Stimulated activated CD8-positive, alpha-beta memory T cell treated with anti-CD3 and anti-CD28 coated beads, Interleukin-7, amount 100 ng/mL, for 4 hours (primary cell): ENCODE measurements around the gene PEX14.
"Not testable (repeated sequence)": the region's sequence is repeated elsewhere in the genome, so short reads cannot be mapped to it uniquely, and the experiment has no call there.

Experiments used
- DNase-seq, 2 donors: peaks; one replicate each; pipeline ENCODE4 v3.0.0-alpha.2; 2020; ENCODE audit warnings: low read depth in 2 of 2

PEX14 gene

GRCh38 chr1:10450156-10450814 lies 24.5 kb upstream of the PEX14 start:
- DNase-seq: no peak

DNA sequence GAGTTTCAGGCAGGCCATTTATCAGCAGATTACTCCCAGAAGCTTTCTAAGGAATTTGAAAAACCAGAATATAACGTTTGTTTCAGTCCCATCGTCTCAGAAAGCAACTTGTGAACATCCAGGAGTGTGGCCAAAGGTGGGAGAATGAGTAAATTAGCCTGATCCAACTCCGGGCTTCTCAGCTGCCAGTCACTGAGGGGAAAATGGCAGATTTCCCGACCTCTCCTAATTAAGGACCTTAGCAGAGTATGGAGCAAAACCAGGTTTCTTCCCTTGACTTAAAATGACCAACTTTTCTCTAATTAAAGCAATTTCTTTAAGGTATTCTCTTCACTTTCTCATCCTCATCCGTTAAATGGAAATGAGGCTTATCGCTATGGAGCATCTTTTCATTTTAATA lies 23.9 kb upstream of the PEX14 start:
- no peak for DNase-seq

DNA sequence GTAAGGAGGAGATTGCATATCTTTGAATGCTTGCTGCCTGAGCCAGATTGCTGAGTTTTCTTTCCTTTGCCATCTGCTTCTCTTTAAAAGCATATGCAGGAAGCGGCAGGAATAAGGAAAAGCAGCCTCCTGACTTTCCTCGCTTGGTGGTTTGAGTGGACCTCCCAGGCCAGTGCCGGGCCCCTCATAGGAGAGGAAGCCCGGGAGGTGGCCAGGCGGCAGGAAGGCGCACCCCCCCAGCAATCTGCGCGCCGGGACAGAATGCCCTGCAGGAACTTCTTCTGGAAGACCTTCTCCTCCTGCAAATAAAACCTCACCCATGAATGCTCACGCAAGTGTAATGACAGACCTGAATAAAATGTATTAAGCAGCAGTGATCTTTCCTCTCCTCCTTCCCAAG lies 23.5 kb upstream of the PEX14 start:
- DNase-seq: no peak

GRCh38 chr1:10456048-10456447 lies 18.7 kb upstream of the PEX14 start:
- DNase-seq: no peak

GRCh38 chr1:10456661-10457060 lies 18.1 kb upstream of the PEX14 start:
- no peak for DNase-seq

DNA sequence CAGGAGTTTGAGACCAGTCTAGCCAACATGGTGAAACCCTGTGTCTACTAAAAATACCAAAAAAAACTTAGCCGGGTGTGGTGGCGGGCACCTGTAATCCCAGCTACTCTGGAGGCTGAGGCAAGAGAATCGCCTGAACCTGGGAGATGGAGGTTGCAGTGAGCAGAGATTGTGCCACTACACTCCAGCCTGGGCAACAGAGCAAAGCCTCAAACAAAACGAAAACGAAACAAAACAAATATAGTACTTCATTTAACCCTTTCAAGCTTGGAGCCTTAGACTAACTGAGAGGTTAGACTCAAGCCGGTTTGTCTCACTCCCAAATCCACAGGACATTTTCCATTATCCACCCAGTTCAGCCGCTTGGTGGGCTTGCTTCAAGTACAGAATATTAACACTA lies 17.3 kb upstream of the PEX14 start:
- DNase-seq: not testable (repeated sequence)

DNA sequence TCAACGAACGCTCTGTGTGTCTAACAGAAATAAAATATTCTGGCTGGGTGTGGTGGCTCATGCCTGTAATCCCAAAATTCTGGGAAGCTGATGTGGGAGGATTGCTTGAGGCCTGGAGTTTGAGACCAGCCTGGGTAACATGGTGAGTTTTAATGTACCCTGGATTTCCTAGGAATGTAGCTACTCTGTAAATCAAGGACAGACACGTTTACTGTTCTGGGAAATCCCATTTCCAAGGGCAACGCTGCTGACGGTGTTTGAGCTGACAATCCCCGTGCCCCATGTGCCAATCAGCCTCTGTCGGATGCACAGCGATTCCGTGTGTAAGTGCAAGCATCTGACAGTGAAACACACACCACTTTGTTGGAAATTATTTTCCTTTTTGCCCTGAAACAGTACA lies 16.9 kb upstream of the PEX14 start:
- no peak for DNase-seq

DNA sequence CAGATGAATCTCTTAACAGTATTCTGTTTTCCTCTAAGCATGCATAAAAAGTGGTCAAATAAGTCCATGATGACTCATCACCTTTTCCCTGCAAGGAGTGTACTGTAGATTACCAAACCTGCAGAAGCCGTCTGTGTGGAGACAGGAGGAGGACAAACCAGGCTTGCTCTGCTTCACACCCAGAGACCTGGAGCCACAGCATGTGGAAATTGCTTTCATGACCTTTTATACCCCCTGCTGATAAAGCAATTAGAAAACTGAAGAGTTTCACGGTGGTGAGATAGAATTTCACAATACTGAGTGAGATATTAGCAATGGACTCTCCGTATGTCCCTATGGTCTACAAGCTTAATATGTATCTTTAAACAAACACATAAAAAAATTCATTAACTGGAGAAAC lies 15.6 kb upstream of the PEX14 start:
- no peak for DNase-seq

GRCh38 chr1:10467078-10467477 lies 7.7 kb upstream of the PEX14 start:
- no peak for DNase-seq

DNA sequence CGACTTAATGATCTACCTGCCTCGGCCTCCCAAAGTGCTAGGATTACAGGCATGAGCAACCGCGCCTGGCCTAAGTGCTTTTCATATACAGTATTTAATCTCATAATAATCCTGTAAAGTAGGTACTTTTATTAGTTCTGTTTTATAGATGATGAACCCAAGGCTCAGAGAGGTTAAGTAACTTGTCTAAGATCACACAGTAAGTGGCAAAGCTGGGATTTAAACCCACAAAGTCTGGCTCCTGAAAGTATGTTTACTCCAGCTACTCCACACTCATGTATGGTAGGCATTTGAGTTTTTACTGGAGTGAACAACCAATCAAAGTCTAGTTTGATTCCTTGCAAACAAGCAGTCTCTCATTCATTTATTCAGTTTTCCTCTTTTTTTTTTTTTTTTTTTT lies 4.7 kb upstream of the PEX14 start:
- DNase-seq: no peak

DNA sequence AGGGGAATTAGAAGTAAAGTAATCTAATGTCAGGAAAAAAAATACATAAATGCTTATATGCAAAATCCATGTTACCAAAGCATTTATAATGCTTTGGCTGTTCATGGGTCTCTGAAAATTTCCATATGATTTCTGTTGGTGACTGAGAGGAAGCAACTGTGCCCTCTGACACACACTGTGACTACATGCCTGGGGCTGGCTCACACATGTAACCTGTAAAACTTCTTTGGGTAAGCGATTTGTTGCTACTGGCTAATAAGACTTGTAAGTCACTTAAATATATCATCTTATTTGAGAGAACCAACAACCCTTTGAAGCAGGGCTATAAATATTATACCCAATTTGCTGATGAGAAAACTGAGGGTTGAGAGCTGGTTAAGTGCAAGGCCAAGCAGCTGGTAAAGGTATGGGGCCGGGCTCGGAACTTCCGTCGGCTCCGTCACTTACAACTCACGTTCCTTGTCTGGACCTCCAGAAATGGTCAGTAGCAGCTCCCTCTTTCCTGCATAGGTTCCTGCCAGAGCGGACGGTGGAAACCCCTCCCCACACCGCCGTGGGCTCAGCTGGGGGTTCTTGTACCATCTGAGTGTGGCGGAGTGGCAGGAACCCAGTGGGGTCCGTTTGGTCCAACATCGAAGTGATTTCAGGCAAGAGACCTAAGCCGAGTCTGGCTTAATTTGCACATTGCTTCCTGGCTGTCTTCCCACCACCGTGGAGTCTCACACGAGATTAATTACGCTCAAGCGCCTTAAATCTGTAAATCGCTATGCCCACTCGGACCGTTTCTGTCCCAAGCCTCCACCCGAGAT lies 3.1 kb upstream of the PEX14 start:
- DNase-seq: no peak

- peak; percentile 87 to 88 for DNase-seq
These were observed 2.3 kb upstream of the PEX14 start, which contains the start of gene DFFA for GRCh38 chr1:10472220-10473144. Gene DFFA, minus strand, starts transcription at chr1:10472529. Its CDS starts 71 bp downstream, at chr1:10472458.

DNA sequence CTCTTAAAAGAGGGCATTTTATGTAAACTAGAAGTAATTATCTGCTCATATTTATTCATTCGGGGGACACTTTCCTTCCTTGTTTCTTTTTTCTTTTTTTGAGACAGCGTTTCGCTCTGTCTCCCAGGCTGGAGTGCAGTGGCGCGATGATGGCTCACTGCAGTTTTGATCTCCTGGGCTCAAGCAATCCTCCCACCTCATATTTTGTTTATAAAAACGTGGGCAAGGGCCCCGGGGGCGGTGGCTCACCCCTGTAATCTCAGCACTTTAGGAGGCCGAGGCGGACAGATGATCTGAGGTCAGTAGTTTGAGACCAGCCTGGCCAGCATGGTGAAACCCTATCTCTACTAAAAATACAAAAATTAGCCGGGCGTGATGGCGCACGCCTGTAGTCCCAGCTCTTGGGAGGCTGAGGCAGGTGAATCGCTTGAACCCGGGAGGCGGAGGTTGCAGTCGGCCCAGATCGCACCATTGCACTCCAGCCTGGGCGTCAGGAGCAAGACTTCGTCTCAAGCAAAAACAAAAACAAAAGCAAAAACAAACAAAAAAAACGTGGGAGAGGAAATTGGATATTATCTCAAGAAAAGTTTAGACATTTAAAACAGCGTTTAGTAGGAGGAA lies 1.5 kb upstream of the PEX14 start:
- DNase-seq: no peak

DNA sequence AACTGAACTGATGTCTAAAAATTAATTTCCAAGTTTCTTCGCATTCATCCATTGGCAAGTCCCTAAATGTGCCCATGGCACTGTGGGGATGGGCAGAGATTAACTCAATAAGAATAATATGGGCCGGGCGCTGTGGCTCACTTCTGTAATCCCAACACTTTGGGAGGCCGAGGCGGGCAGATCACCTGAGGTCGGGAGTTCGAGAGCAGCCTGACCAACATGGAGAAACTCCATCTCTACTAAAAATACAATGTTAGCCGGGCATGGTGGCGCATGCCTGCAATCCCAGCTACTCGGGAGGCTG lies 489 bp upstream of the PEX14 start:
- not testable (repeated sequence) for DNase-seq

DNA sequence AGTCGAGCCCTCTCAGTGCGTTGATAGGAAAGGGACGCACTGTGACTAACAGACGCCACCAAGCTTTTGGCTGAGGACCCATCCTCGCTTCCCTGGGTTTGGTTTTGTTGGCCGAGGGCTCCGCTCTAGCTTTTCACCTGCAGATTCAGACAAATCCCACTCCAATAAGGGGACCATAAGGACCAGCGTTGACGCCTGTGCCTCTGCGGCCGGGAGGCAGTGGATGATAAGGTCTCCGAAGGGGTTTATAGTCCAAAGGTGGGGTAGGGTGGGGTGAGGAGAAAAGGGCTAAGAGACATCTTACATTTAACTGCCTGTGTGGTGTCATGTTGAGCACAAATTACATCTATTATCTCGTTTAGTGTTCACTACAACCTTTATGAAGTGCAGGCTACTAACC lies 760 bp downstream of the PEX14 start:
- DNase-seq: no peak

DNA sequence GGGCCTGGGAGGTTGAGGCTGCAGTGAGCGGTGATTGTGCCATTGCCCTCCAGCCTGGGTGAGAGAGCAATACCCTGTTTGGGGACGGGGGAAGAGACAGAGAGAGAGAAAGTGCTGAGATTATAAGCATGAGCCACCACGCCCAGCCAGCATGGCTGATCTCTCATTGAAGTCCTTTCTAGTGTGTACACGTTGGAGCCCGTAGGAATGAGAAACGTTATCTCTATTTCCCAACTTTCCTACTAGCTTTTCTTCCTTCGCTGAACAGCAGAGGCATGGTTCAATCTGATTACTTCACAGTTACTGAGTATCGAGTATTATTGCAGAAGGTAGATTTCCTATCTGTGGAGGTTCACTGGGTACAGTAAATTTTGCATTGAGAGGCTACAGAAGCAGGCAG lies 4.5 kb downstream of the PEX14 start:
- DNase-seq: no peak

- no peak for DNase-seq
These were observed 5.9 kb downstream of the PEX14 start for GRCh38 chr1:10480614-10481013.

DNA sequence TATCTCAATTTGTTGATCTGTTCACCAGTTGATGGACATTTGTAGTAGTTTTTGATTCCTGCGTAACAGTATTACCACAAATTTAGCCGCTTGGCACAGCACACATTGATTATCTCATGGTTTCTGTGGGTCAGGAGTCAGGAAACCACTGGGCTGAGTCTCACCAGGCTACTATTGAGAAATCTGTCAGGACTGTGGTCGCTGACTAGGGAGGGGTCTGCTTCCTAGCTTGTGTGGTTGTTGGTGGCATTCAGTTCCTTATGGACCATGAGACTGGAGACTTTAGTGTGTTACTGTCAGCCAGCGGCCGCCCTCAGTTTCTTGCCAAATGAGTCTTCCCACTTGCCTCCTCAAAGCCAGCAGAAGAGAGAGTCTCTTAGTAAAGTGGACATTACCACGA lies 9.8 kb downstream of the PEX14 start:
- no peak for DNase-seq

- no peak for DNase-seq
These were observed 14.7 kb downstream of the PEX14 start for GRCh38 chr1:10489291-10490055.

- no peak for DNase-seq
These were observed 15.7 kb downstream of the PEX14 start for GRCh38 chr1:10490286-10490970.

GRCh38 chr1:10494418-10494753 lies 19.6 kb downstream of the PEX14 start:
- no peak for DNase-seq
